HG03457 (cell line): Measurements from ENCODE around the gene MCOLN1.

ENCODE experiments used
- ATAC-seq: cut with Tn5 transposase; IDR thresholded peaks from one replicate; pipeline ENCODE4 v1.9.1; 2021; ENCODE audit warnings: moderate number of reproducible peaks; ENCODE audit not compliant: unreplicated experiment

MCOLN1 gene

DNA sequence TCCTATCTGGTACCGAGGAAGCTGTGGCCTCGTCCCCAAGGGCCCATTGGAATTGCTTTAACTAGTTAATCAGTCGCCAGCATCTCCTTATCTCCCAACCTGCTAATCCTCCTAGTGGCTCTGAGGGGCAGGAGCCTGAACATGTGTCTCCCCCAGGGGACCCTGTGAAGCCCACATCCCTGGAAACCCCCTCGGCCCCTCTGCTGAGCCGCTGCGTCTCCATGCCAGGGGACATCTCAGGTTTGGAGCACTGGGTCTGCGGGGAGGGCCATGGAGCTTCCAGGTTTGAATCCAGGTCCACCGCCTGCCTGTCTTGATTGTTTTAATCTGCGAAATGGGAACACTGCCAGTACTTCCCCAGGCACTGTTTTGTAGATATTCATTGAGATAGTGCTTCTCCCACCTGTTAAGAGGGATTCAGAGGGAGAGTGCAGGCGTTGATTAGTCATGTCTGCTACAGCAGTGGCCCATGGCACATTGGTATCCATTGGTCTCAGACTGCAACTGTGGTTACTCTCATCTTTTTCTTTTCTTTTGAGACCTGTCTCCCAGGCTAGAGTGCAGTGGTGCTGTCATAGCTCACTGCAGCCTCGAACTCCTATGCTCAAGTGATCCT lies 19.5 kb downstream of the MCOLN1 start:
- no peak for ATAC-seq

- ATAC-seq: no peak
Observed at GRCh38 chr19:7542556-7543348, 20.3 kb downstream of the MCOLN1 start.

GRCh38 chr19:7544626-7545025 lies 22.2 kb downstream of the MCOLN1 start:
- ATAC-seq: no peak

GRCh38 chr19:7545300-7545699 lies 22.9 kb downstream of the MCOLN1 start:
- no peak for ATAC-seq

DNA sequence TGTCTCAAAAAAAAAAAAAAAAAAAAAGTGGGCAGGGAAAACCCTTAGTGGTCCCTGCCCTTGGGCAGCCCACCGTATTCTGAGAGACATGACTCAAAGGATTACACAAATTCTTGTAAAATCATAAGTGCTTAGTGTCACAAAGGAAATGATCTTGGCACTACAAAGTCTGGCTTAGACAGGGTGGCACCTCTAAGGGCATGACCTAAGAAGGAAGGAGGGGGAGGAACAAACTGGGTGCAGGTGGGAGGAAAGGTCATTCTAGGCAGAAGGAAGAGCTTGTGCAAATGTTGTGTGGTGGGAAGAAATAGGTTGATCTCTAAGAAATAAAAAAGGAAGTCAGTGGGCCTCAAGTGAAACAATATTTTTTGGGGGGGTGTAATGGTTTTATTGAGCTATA lies 23.5 kb downstream of the MCOLN1 start:
- no peak for ATAC-seq

DNA sequence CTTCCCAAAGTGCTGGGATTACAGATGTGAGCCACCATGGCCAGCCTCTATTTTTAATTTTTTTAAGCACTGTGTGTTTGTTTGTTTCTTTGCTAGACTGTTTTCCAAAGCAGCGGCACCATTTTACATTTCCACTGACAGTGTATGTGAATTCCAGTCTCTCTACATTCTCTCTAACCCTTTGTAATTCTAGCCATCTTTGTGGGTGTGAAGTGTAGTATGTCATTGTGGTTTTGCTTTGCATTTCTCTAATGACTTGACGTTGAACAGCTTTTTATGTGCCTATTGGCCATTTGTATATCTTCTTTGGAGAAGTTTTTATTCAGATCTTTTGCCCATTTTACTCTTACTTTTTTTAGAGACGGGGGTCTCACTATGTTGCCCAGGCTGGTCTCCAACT lies 24.7 kb downstream of the MCOLN1 start:
- no peak for ATAC-seq

GRCh38 chr19:7549429-7550148 lies 27.2 kb downstream of the MCOLN1 start:
- no peak for ATAC-seq

DNA sequence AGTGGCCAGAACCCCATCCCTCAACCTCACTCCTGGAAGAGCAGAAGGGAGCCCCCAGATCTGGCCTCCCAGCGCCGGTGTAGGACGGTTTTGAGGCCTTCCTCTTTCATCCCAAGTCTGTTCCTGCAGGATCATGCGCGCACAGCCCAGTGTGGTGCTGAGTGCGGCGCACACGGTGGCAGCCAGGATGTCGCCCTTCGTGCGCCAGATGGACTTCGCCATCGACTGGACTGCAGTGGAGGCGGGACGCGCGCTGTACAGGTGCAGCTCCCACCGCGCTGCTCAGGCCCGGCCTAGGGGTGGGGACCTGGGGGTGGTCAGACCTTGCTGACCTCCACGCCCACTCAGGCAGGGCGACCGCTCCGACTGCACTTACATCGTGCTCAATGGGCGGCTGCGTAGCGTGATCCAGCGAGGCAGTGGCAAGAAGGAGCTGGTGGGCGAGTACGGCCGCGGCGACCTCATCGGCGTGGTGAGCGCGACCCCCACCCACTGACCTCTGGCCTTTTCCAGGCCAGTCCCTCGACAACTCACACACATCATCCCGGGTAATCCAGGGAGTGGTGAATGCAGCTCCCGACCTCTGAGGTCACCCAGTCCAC lies 27.8 kb downstream of the MCOLN1 start:
- no peak for ATAC-seq

DNA sequence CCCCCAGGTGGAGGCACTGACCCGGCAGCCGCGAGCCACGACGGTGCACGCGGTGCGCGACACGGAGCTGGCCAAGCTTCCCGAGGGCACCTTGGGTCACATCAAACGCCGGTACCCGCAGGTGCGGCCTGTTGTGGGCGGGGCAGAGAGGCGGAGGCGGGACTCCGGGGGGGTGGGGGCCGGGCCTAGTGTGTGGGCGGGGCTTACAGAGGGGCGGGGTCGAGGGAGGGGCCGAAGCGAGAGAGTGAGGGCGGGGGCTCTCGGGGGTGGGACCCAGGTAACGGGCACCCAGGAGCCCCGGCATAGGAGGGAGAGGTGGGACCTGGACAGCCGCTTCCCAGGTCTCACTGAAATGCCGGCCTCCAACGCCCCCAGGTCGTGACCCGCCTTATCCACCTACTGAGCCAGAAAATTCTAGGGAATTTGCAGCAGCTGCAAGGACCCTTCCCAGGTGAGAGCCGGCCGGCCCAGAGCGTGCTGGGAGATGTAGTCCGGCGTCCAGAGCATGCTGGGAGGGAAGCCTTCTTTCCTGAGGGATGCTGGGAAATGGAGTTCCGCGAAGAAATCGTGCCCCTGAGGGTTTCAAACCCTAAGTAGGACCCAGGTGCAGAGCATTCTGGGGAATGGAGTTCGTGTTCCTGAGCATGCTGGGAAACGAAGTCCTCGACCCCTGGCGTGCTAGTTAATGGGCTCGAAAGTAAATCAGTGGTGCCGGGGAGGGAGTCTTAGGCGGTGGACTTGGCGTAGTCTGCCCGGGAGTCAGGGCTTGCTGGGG lies 28.8 kb downstream of the MCOLN1 start:
- no peak for ATAC-seq

DNA sequence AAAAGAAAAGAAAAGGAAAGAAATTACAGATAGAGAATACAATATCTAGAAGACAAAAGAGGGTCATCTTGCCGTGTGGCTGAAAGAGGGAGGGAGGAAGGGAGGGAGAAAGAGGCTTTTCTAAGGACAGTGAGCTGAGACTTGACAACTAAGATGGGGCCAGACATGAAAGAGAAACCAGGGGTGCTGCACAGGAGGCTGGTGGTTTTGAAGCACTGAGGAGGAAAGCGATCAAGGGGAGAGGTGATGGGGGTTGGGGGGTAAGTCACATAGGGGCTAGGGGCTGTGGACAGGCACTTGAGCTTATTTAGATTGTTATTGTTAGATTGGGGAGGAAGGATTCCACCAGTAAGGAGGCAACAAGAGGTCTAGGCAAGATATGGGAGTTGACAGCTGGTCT lies 30.4 kb downstream of the MCOLN1 start:
- ATAC-seq: no peak

- no peak for ATAC-seq
Observed at GRCh38 chr19:7554565-7554964, 32.1 kb downstream of the MCOLN1 start.

GRCh38 chr19:7554990-7555864 lies 32.8 kb downstream of the MCOLN1 start:
- ATAC-seq: no peak

DNA sequence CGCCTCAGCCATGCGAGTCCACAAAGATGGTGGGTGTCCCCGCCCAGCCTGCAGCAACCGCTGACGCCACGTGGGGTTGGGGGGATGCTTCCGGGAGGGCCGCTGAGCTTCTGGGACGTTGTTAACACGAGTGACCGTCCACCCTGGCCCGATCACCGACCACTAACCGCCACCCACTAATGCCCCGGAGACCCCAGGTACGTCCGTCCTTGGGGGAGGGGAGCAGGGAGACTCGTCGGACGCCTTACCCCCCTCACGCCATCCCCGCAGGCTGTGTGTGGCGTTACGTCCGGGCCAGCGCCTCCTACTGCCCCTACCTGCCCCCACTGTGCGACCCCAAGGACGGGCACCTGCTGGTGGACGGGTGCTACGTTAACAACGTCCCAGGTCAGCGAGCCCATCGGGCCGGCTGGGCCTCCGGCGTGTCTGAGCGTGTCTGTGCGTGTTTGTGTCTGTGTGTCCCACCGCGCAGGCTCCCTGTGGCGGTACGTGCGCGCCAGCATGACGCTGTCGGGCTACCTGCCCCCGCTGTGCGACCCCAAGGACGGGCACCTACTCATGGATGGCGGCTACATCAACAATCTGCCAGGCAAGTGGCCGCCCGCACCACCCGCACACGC lies 34.4 kb downstream of the MCOLN1 start:
- no peak for ATAC-seq

DNA sequence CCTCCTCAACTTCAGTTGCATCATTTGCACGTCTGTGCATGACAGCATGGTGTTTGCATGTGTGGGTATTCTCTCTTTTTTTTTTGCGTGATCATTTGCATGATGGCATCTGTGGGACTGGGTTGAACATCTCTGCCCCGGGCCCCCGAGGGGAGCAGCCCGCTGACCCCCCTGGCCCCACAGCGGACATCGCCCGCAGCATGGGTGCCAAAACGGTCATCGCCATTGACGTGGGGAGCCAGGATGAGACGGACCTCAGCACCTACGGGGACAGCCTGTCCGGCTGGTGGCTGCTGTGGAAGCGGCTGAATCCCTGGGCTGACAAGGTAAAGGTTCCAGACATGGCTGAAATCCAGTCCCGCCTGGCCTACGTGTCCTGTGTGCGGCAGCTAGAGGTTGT lies 36.2 kb downstream of the MCOLN1 start:
- no peak for ATAC-seq

GRCh38 chr19:7559102-7559501 lies 36.7 kb downstream of the MCOLN1 start:
- no peak for ATAC-seq

DNA sequence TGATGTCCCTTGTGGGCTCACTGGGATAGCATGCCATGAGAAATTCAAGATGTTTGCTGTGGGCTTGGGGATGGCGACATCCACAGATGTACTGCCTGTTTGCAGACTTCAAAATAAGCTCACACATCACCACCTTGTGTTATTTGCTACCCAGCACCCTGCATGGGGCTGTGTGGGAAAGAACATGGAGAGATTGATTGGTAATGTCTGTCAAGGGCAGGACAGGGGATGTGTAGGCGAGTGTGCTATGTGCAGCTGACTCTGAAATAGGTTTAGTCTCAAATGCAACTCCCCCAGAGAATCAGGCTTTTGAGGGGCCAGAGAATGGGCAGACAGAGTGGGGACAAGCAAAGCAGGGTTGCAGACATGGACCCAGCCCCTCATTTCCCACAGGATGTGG lies 37.8 kb downstream of the MCOLN1 start:
- no peak for ATAC-seq

- no peak for ATAC-seq
Observed at GRCh38 chr19:7561325-7561724, 38.9 kb downstream of the MCOLN1 start.

DNA sequence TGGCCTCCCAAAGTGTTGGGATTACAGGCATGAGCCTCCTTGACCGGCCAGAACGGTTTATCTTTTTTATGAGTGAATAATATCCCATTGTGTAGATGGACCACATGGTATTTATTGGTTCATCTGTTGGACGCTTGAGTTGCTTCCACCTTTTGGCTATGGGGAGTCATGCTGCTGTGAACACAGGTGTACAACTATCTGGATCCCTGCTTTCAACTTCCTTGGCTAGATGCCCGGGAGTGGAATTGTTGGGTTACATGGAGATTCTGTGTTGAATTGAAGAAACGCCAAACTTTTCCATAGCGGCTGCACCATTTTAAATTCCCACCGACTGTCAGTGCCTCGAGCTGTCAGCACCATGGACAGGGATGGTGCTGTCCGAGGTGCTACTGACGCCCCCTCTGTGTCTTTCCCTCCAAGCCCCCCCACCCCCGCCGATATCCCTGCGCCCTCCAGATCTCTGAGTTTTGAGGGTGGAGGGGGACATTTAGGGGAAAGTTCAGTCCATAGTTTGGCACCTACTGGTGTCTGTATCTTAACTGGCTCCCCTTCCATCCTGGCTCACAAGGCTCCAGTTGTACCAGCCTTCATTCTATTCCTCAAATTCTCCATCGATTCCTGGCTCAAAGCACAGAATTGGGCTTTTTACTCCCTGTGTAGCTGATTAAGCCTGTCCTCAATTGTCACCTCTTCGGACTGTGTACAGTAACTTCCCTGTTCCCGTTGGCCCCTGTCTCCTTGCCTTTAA lies 40.4 kb downstream of the MCOLN1 start:
- no peak for ATAC-seq

- no peak for ATAC-seq
Observed at GRCh38 chr19:7564866-7565265, 42.4 kb downstream of the MCOLN1 start.
